Astrocyte of the hippocampus (primary cell): Measurements from ENCODE around the gene C3orf18.
A peak's percentile ranks its signal among the peaks of the same experiment; 100 is the strongest.

ENCODE experiments used
- DNase-seq: peaks from one replicate; pipeline ENCODE4 v3.0.0; 2011; ENCODE audit warnings: low read depth, low spot score

The C3orf18 gene

DNA sequence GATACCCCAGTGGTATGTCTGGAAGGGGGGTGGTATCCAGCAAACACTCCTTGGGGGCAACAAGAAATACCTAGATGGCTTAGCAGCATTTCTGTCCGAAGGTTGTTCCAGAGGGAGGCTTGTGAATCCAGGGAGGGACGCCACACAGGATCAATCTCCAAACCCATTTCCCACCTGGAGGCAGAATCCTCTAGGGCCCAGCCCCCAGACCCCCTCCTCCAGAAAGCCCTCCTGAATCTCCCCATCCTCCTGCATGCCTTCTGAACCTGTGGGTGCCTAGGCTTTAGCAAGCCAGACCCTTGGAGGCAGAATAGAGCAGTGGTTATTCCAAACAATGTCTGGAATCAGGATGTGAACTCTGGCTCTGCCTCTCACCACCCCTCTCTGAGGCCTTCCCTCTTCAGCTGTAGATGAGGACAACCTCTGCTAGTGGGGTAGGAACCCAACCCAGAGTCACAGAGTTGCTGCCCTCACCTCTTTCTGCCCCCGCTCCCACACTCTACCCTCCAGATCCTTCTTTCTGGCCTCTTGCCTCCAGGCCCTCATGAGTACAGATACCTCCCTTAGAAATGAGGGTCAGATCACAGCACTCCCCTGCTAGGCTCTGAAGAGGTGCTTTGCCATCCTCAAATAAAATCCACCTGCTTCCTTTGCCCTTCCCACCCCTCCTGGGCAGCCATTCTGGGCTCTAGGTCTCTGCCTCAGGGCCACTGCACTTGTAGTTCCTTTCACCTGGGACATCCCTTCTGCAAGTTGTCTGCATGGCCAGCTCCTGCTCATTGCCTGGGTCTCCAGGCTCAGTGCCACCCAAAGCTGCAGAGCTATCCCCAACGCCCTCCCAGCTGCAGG is 35.9 kb upstream of the C3orf18 start:
- no peak for DNase-seq

DNA sequence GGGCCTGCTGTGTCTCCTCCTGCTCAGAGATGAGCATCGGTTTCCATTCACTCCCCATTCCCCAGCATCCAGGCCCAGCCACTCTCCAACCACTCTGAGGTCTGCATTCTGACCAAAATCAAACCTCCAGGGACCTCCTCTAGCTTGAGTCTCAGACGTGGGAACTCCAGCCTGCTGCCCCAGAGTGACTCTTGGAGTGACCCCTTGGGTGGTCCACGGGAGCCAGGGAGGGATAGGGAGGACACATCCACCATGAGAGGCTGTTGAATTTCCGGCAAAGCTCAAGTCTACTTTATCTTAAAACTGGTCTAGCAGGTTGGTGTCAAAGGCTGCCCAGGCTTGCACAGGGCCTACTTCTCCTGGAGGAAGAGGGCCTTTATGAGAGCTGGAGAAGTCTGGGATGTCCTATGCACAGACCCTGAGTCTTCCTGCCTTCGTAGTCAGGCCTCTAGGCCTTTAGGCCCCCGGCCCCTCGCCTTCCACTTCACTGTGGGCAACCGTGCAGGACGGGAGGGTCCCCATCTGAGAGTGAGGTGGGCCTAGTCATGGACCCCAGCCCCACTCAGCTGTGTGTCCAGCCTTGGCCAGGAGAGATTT is 35.1 kb upstream of the C3orf18 start:
- no peak for DNase-seq

DNA sequence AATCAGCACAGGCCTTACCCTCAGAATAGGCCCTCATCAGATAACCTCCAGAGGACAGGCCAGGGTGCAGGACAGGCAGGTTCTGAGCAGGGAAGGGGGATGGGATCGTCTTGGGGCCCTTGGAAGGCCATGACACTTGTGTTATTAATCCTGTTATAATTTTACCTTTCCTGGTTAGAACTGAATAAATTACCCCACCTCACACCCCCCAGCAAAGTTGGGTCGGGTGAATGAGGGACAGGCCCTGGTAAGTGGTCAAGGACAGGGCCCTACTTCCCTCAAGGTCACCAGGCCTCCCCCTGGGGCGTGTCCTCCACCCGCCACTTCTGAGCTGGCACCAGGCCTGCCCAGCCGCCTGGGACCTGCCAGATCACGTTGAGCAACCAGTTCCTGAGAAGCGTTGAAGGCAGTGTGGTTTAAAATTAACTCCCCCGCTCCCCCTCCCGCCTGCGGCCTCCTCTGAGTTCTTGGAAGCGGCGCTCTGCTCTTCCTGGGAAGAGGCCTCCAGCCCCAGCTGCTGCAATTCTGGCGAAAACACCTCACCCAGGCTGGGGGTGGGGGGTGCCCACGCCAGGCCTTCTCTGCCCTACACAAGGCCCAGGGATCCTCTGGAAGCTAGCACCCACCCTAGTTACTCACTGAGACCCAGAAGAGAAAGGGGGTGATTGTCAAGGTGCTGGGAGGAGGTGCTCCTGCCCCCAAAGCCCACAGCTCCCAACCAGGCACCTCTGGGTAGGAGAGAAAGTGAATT is 33.5 kb upstream of the C3orf18 start:
- peak; percentile 95 for DNase-seq

- no peak for DNase-seq
Measured at GRCh38 chr3:50600141-50600753, 32.7 kb upstream of the C3orf18 start.

DNA sequence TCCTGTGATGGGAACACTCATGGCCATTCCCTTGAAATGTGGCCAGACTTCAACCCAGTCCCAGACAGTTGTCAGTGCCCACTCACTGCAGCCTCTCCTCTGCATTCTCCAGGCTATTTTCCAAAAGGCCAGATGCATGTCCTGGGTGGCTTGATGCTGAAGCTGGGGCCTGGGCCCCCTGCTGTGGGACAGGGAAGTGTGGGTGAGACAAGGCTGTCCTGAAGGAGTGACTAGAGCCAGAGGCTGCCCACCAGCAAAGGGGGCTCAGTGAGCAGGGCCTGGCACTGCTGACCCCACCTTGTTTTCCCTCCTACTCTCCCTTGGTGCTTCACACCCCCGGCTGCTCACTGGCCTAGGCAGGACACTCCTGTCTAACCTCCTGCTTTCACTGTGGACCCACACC is 32.2 kb upstream of the C3orf18 start:
- no peak for DNase-seq

- DNase-seq, result no peak
Measured at GRCh38 chr3:50599115-50599715, 31.7 kb upstream of the C3orf18 start.

DNA sequence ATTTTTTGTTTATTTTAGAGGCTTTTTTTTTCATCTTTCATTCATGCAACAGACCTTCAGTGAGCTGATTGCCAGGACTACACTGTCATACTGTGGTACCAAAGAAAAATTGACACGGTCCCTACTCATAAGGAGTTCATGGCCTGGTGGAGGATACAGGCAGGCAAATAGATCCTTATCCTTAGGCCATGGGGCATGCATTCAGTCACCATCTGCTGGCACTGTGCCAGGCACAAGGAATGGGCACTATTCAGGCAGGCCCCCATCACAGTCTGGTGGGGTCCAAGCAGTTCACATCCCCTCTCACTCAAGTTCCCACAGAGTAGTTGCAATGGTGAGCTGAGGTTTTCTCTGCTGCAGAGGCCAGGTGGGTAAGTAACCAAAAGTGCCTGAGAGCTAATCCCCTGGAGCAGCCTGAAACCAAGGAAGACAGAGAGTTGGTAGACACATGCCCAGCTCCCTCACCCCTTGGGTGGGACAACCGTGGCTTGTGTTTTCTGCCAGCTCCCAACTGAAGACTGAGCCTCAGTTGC is 26.8 kb upstream of the C3orf18 start:
- DNase-seq, result no peak

GRCh38 chr3:50592568-50592967 is 25.0 kb upstream of the C3orf18 start:
- DNase-seq, result no peak

DNA sequence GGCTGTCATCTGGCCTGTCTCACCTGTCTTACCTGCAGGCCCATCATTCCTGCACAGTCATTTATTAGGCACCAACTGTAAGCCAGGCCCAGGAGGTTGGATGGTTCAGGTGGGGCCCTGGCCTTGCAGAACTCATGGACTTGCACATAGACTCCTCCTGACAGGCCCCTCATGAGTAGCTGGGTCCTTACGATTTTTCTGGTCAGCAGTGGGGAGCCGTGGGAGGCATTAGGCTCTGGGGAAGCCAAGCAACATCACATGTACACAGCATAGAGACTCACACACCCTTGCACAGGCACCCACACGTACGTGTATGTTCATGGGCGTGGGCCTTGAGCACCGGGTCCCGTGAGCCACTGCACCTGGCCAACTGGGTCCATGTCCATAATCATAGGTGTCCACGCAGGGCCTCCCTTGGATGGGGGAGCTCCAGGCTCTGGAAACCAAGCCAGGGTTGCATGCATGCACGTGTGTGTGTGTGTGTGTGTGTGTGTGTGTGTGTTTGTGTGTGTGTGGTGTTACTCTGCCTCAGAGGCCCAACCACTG is 23.7 kb upstream of the C3orf18 start:
- no peak for DNase-seq

- DNase-seq, result no peak
Measured at GRCh38 chr3:50588759-50589433, 21.3 kb upstream of the C3orf18 start.

DNA sequence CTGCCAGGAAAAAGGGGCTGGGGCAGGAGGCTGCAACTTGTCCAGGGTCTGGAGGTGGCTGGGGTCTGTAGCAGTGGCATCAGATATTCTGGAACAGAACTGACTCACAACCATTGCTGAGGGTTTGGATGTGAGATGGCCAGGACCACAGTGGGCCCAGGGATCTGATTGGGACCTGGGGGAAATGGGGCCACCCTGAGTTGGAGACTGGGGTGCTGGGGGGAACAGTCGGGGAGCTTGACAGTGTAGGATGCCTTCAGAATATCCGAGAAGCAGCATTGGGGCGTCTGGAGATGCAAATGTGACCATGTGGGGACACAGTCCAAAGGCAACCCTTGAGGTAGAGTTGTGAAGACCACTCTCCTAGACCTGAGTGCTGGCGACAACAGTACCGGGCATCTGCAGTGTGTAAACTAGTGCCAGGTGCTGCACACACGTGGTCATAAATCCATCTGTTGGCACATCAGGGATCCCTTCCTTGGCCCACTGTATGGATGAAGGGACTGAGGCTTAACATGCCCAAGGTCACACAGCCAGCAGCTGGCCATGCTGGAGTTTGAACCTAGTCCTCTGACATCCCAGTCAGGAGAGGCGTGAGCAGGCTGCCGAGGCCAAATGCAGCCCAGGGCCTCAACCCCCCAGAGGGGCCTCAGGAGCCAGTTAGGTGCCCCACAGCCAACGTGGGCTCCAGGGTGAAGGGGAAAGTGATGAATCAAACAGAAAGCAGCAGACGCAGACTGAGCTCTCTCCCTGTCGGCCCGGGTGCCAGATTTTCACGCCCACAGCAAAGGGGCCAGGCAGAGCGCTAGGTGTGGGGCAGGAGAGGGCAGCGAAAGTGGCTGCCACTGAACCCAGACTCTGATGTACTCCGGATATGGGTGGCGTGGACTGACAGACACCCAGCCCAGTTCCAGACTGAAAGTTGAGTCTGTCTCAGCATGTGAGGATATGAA is 20.5 kb upstream of the C3orf18 start:
- DNase-seq, result no peak

GRCh38 chr3:50587373-50587772 is 19.8 kb upstream of the C3orf18 start:
- peak; percentile 34 for DNase-seq

- DNase-seq, result no peak
Measured at GRCh38 chr3:50586763-50587070, 19.2 kb upstream of the C3orf18 start.

GRCh38 chr3:50585919-50586762 is 18.6 kb upstream of the C3orf18 start:
- DNase-seq, result no peak

DNA sequence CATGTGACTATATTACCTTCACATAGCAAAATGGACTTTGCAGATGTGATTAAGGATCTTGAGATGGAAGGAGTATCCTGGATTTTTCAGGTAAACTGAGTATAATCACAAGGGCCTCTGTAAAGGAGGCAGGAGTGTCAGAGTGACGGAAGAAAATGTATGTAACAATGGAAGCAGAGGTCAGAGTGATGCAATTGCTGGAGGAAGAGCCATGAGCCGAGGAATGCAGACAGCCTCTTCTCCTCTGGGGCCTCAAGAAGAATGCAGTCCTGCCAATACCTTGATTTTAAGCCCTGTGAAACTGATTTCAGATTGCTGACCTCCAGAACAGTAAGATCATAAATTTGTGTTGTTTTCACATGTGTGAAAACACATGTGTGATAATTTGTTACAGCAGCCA is 16.8 kb upstream of the C3orf18 start:
- no peak for DNase-seq

- no peak for DNase-seq
Measured at GRCh38 chr3:50583897-50584296, 16.4 kb upstream of the C3orf18 start.

GRCh38 chr3:50582083-50582482 is 14.5 kb upstream of the C3orf18 start:
- DNase-seq, result no peak

DNA sequence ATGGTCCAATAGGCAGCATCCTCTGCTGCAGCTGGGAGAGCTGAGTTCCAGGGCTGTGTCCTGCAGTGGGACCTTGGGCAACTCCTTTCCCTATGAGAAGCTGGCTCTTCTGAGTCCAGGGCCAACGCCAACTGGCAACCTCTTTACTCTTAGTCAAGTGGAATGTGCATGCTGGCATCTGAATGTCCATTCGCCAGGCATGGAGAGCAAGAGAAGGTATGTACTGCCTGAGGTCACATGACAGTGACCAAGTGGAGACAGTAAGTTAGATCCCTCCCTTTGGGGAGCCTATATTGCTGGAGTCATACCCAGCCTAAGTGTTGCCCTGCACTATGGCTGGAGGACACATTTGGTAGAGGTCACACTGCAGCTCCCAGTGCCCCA is 13.9 kb upstream of the C3orf18 start:
- no peak for DNase-seq
